HEK293T (cell line): ENCODE measurements around the gene ZBTB40.

ENCODE experiments used
- BHLHE40 ChIP-seq: fragments of 450-650 bp; IDR thresholded peaks from 2 replicates; pipeline ENCODE4 v1.6.1; 2016; ENCODE audit warnings: mild to moderate bottlenecking, moderate library complexity, borderline replicate concordance
- ELF4 ChIP-seq: fragments of 450-650 bp; IDR thresholded peaks from 2 replicates; pipeline ENCODE4 v1.6.1; 2017; ENCODE audit warnings: antibody characterized with exemption
- FOXM1 ChIP-seq: fragments of 450-650 bp; IDR thresholded peaks from 2 replicates; pipeline ENCODE4 v1.6.1; 2017; ENCODE audit warnings: mild to moderate bottlenecking, borderline replicate concordance
- L3MBTL2 ChIP-seq: fragments of 450-650 bp; conservative IDR thresholded peaks from 2 replicates; pipeline ENCODE4 v1.6.1; 2016; ENCODE audit warnings: mild to moderate bottlenecking
- SP1 ChIP-seq: fragments of 450-650 bp; IDR thresholded peaks from 2 replicates; pipeline ENCODE4 v1.6.1; 2017
- TARDBP ChIP-seq: fragments of 450-650 bp; IDR thresholded peaks from 2 replicates; pipeline ENCODE4 v1.6.1; 2016

- TF ChIP-seq ELF4 (no peak), FOXM1 (no peak), BHLHE40 (no peak), SP1 (no peak), TARDBP (no peak), L3MBTL2 (no peak)
Observed at GRCh38 chr1:22528451-22528850, 76.8 kb downstream of the ZBTB40 start.
